CD14-positive monocyte (primary cell): ENCODE data around the gene NDRG4. TPM values are rescaled to one million over a fixed set of nuclear protein-coding genes. Genes with fewer than 3 reads are reported as not detected.

ENCODE experiments used
- DNase-seq, 3 donors: peaks; one replicate each; pipeline ENCODE4 v3.0.0-alpha.2; 2011 to 2022
- H2AFZ ChIP-seq: 2 replicates; pipeline ENCODE4 v1.6.0; 2012; ENCODE audit warnings: mild to moderate bottlenecking, low read depth, low read length, inconsistent platforms; ENCODE audit not compliant: insufficient read depth, poor library complexity, severe bottlenecking
- H3K27ac ChIP-seq, 2 donors: 1 replicate in 1 of 2; 2 replicates in 1 of 2; pipeline ENCODE4 v1.5.1; 2012 to 2013; ENCODE audit warnings: low read length in 2 of 2, control low read depth in 1 of 2, inconsistent platforms in 1 of 2, low read depth in 1 of 2, mild to moderate bottlenecking in 1 of 2
- H3K27me3 ChIP-seq, 2 donors: one replicate each; pipeline versions ENCODE4 v1.6.0 to v1.6.1; 2011 to 2013; ENCODE audit warnings: low read length in 2 of 2; ENCODE audit not compliant: control insufficient read depth in 2 of 2, insufficient read depth in 2 of 2
- H3K36me3 ChIP-seq, 2 donors: replicated peaks in 1 of 2; 1 replicate in 1 of 2; 2 replicates in 1 of 2; pipeline versions ENCODE4 v1.5.1 to v1.6.1; 2012 to 2013; ENCODE audit warnings: low read length in 2 of 2, control low read depth in 1 of 2, inconsistent platforms in 1 of 2, mild to moderate bottlenecking in 1 of 2; ENCODE audit not compliant: insufficient read depth in 2 of 2, control insufficient read depth in 1 of 2
- H3K4me1 ChIP-seq, 2 donors: 1 replicate in 1 of 2; 2 replicates in 1 of 2; pipeline versions ENCODE4 v1.5.1 to v1.6.1; 2012 to 2013; ENCODE audit warnings: low read length in 2 of 2, control low read depth in 1 of 2, inconsistent platforms in 1 of 2, mild to moderate bottlenecking in 1 of 2, moderate library complexity in 1 of 2; ENCODE audit not compliant: insufficient read depth in 2 of 2, control insufficient read depth in 1 of 2
- H3K4me2 ChIP-seq: replicated peaks from 2 replicates; pipeline ENCODE3; 2012; ENCODE audit warnings: low read length, moderate library complexity, mild to moderate bottlenecking; ENCODE audit not compliant: poor library complexity, severe bottlenecking; ENCODE audit errors: extremely low read depth
- H3K4me3 ChIP-seq, 3 experiments: fragments of 200-600 bp in 1 of 3; sonication (generic) in 1 of 3; replicated peaks in 1 of 3; 1 replicate in 2 of 3; 2 replicates in 1 of 3; pipeline ENCODE4 v1.5.1; 2011 to 2013; ENCODE audit warnings: low read length in 3 of 3, mild to moderate bottlenecking in 3 of 3, control low read depth in 2 of 3, low read depth in 2 of 3, inconsistent platforms in 1 of 3, moderate library complexity in 1 of 3
- H3K79me2 ChIP-seq: 2 replicates; pipeline ENCODE4 v1.6.0; 2012; ENCODE audit warnings: mild to moderate bottlenecking, control low read depth, inconsistent platforms, low read length, moderate library complexity; ENCODE audit not compliant: insufficient read depth
- H3K9ac ChIP-seq: 2 replicates; pipeline ENCODE4 v1.6.0; 2017; ENCODE audit warnings: low read length, mild to moderate bottlenecking; ENCODE audit not compliant: insufficient read depth, poor library complexity, severe bottlenecking
- H3K9me3 ChIP-seq, 2 donors: replicated peaks in 1 of 2; 1 replicate in 1 of 2; 2 replicates in 1 of 2; pipeline versions ENCODE4 v1.5.1 to v1.6.1; 2012 to 2013; ENCODE audit warnings: low read length in 2 of 2, control low read depth in 1 of 2; ENCODE audit not compliant: control insufficient read depth in 1 of 2, insufficient read depth in 1 of 2
- H4K20me1 ChIP-seq: 2 replicates; pipeline ENCODE4 v1.6.0; 2012; ENCODE audit warnings: mild to moderate bottlenecking, low read length, control low read depth, moderate library complexity; ENCODE audit not compliant: insufficient read depth
- H3K27ac Mint-ChIP-seq, 7 donors: one replicate each; pipeline ENCODE4 v1.8.0; 2020; ENCODE audit warnings: mild to moderate bottlenecking in 7 of 7, mixed read lengths in 7 of 7, moderate library complexity in 6 of 7, inconsistent platforms in 2 of 7
- H3K27me3 Mint-ChIP-seq, 3 donors: one replicate each; pipeline ENCODE4 v1.8.0; 2021 to 2022; ENCODE audit warnings: low read depth in 3 of 3, mild to moderate bottlenecking in 3 of 3, mixed read lengths in 3 of 3, moderate library complexity in 3 of 3, inconsistent platforms in 1 of 3
- H3K36me3 Mint-ChIP-seq, 2 donors: one replicate each; pipeline ENCODE4 v1.8.0; 2020; ENCODE audit warnings: mixed read lengths in 2 of 2, inconsistent platforms in 1 of 2, mild to moderate bottlenecking in 1 of 2
- H3K4me1 Mint-ChIP-seq: one replicate; pipeline ENCODE4 v1.8.0; 2020; ENCODE audit warnings: mild to moderate bottlenecking, mixed read lengths
- H3K4me3 Mint-ChIP-seq, 2 donors: one replicate each; pipeline ENCODE4 v1.8.0; 2020; ENCODE audit warnings: mild to moderate bottlenecking in 2 of 2, mixed read lengths in 2 of 2, moderate library complexity in 1 of 2
- H3K9me3 Mint-ChIP-seq, 7 donors: one replicate each; pipeline ENCODE4 v1.8.0; 2020 to 2022; ENCODE audit warnings: mixed read lengths in 7 of 7, mild to moderate bottlenecking in 6 of 7, moderate library complexity in 6 of 7, inconsistent platforms in 2 of 7
- CTCF ChIP-seq: fragments of 200-600 bp; IDR thresholded peaks from one replicate; pipeline ENCODE4 v1.8.0; 2022; ENCODE audit warnings: antibody characterized with exemption, mild to moderate bottlenecking
- WGBS: methylation state at CpG from one replicate; pipeline ENCODE4 v1.1.5; 2013; ENCODE audit warnings: missing lambda C conversion rate; ENCODE audit not compliant: insufficient coverage; 5-methylcytosine and 5-hydroxymethylcytosine counted together
- intact Hi-C, 2 donors: fragments of 100-400 bp; cut with micrococcal nuclease; formaldehyde crosslinking; loops; one replicate each; pipeline versions ENCODE4 v1.15.0 to v1.15.1; 2023
- polyA plus RNA-seq, 3 donors: library from polyadenylated mRNA; depleted of rRNA in 1 of 3; unstranded in 2 of 3; stranded (reverse) in 1 of 3; fragments of 300-500 nt in 2 of 3; fragments of >200 nt in 1 of 3; fragmentation: Illumina TruSeq in 2 of 3; gene quantifications; 1 replicate in 2 of 3; 2 replicates in 1 of 3; pipeline ENCODE4 v1.2.3, GENCODE V29; 2012 to 2021

The NDRG4 gene
- polyA plus RNA-seq, 3 donors = not detected

GRCh38 chr16:58492066-58492465, 7.9 kb upstream of the NDRG4 start:
- TF ChIP-seq CTCF = no peak
- peaks cover 8 to 26% (median 18%) of the 10 kb centered on the region in 3 donors for H3K27me3 Mint-ChIP-seq
- H3K27ac ChIP-seq = no peak overlapping the region
- H4K20me1 ChIP-seq = no peaks in the 10 kb centered on the region
- H3K27me3 ChIP-seq = no peaks in the 10 kb centered on the region
- 82% methylated on average over 3 of the region's 4 CpGs for WGBS
- no peaks in the 10 kb centered on the region for H3K9me3 ChIP-seq
- H3K27ac Mint-ChIP-seq = no peak overlapping the region
- H3K4me3 Mint-ChIP-seq = no peak overlapping the region
- H2AFZ ChIP-seq = no peak overlapping the region
- peaks cover 0 to 4% of the 10 kb centered on the region in 2 donors for H3K4me1 ChIP-seq
- no peaks in the 10 kb centered on the region for H3K79me2 ChIP-seq
- no peaks in the 10 kb centered on the region for H3K36me3 ChIP-seq
- DNase-seq = no peak
- no peaks in the 10 kb centered on the region for H3K9me3 Mint-ChIP-seq
- no peak overlapping the region for H3K9ac ChIP-seq
- peaks cover 8% of the 10 kb centered on the region for H3K4me1 Mint-ChIP-seq
- H3K4me3 ChIP-seq = no peak overlapping the region
- intact Hi-C loops = no loop called here
- H3K36me3 Mint-ChIP-seq = no peaks in the 10 kb centered on the region
- no peak overlapping the region for H3K4me2 ChIP-seq

- H3K27me3 Mint-ChIP-seq = peaks cover 6 to 25% (median 20%) of the 10 kb centered on the region in 3 donors
- intact Hi-C loops = no loop called here
- Histone ChIP-seq H3K4me1 (peaks cover 0 to under 1% of the 10 kb centered on the region in 2 donors), H3K4me3 (no peak overlapping the region), H4K20me1 (no peaks in the 10 kb centered on the region), H3K9ac (no peak overlapping the region), H3K27ac (no peak overlapping the region), H3K9me3 (no peaks in the 10 kb centered on the region), H2AFZ (no peak overlapping the region), H3K79me2 (no peaks in the 10 kb centered on the region), H3K36me3 (no peaks in the 10 kb centered on the region), H3K4me2 (no peak overlapping the region), H3K27me3 (no peaks in the 10 kb centered on the region)
- no peak overlapping the region for H3K27ac Mint-ChIP-seq
- H3K4me1 Mint-ChIP-seq = peaks cover 8% of the 10 kb centered on the region
- no peaks in the 10 kb centered on the region for H3K36me3 Mint-ChIP-seq
- 71% methylated on average over 4 of the region's 5 CpGs for WGBS
- DNase-seq = no peak
- no peak for TF ChIP-seq CTCF
- H3K4me3 Mint-ChIP-seq = no peak overlapping the region
- H3K9me3 Mint-ChIP-seq = no peaks in the 10 kb centered on the region
These were observed 7.2 kb upstream of the NDRG4 start for GRCh38 chr16:58492735-58493134.
